GM15510 (cell line): Measurements from ENCODE around the gene P3H3.
A peak's percentile ranks its signal among the peaks of the same experiment; 100 is the strongest.

Experiments used
- POLR2A ChIP-seq: IDR thresholded peaks from 3 replicates; pipeline ENCODE4 v1.6.1; 2011; ENCODE audit warnings: borderline replicate concordance; ENCODE audit not compliant: insufficient read length; ENCODE audit errors: extremely low read depth

P3H3 gene

DNA sequence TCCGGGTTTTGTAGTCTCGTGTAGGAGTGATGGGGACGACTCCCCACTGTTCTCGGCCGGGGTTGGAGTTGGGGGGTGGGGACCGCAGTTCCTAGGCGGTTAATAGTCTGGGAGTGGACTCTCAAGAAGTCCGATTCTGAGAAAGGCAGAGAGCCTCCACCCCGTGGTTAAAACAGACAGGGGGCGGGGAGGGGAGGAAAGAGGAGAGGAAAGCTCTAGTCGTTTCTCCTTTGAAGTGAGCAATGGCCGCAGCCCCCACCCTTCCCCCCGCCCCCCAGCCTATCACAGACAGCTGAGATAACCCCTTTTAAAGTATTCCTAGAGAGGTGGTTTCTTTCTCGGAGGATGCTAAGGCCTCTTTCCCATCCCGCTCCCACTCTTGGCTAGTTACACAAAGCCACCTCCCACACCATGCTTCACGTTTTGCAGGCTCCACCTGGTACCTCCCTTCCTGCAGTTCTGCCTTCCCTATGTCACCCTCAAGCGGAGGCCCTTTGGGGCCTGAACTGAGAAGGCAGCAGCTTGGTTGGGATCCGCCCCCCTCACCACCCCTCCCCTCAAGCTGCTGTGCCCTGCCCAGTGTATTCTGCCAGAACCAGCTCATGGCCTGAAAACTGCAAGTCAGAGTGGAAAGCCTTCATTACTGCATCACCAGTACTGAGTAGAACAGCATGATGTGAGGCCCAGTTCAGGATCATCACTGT, 24.6 kb downstream of the P3H3 start:
- TF ChIP-seq POLR2A, result no peak

DNA sequence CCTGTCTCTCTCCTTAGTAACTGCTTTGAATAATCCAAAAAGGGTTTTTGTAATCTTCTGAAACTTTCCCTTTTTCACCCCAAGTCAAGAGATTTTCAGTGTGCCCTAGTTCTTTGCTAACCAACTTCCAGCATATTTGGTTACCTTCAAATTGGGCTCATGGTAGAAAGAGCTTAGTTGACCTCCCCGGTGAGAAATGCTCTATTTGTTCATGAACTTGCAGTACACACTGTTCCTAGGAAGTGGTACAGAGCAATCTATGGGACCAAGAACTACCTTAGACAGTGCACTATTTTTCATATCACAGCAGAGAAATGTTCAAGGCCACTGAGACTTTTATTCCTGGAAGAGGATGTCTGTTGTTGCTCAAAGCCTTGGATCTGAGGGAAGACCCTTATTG, 25.4 kb downstream of the P3H3 start:
- TF ChIP-seq POLR2A, result no peak

- TF ChIP-seq POLR2A, result no peak
Observed at GRCh38 chr12:6854036-6854435, 25.8 kb downstream of the P3H3 start.

DNA sequence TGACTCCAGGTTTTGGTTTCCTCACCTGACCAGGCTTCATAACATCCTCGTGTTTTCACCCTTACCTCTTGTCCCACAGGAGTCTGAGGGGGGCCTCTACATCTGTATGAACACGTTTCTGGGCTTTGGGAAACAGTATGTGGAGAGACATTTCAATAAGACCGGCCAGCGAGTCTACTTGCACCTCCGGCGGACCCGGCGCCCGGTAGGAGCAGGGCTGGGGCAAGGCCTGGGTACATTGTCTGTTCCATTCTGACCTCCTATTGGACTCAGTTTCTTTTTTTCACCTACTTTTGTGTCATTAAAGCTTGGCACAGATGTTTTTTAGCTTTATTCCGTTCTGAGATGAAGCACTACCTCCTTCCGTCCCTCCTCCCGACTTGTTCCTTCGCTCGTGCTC, 27.1 kb downstream of the P3H3 start:
- TF ChIP-seq POLR2A, result no peak

DNA sequence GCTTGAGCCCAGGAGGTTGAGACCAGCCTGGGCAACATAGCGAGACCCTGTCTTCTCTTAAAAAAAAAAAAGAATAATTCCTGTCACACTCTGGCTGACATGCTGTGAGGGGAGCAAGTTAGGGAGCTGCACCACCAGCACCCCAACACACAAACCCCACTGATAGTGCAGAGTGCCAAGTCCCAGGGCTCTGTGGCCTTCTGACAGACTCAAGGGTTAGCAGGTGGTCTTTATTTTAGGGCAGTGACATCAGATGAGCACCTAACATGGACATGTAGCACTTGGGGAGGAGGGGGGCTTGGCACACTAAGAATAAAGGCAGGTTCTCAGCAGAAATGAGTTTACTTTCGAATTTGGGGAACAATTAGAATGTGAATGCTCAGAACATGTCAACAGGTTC, 30.6 kb downstream of the P3H3 start:
- TF ChIP-seq POLR2A, result no peak

DNA sequence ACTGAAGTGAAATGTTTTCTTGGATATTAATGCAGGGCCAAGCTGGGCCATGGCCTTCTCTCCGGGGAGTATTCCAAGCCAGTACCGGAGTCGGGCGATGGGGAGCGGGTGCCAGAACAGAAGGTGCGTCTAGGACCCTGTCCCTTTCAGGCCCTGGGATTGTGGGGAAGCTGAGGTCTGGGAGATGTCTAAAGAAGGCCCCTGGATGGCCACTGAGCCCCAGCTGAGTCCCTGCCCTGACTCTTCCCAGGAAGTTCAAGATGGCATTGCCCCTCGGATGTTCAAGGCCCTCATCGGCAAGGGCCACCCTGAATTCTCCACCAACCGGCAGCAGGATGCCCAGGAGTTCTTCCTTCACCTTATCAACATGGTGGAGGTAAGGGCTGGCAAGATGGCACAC, 31.9 kb downstream of the P3H3 start:
- TF ChIP-seq POLR2A, result no peak

DNA sequence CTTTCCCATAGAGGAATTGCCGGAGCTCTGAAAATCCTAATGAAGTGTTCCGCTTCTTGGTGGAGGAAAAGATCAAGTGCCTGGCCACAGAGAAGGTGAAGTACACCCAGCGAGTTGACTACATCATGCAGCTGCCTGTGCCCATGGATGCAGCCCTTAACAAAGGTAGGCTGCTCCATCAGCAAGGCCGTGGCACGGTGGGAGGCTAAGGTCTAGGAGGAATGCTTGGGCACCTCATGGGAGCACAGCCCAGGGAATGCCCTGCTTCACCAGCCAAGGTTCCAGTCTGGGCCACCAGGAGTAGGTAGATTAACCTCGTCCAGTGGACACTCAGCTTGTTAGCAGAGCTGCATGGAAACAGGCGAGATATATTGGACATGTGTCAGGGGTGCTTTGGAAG, 32.7 kb downstream of the P3H3 start:
- TF ChIP-seq POLR2A, result no peak

- TF ChIP-seq POLR2A, result no peak
Observed at GRCh38 chr12:6861391-6861790, 33.2 kb downstream of the P3H3 start.

DNA sequence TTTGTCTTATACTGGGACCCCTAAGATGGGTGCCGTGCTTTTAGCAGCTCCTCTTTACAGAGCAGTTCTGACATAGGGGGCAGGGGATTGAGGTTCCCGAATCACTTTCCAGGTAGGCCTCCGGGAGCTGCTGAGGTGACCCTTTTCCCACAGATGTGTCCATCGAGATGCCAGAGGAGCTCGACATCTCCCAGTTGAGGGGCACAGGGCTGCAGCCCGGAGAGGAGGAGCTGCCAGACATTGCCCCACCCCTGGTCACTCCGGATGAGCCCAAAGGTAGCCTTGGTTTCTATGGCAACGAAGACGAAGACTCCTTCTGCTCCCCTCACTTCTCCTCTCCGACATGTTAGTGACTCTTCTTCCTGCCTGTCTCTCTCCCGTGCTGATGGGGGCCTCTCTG, 34.8 kb downstream of the P3H3 start:
- TF ChIP-seq POLR2A, result no peak

GRCh38 chr12:6863586-6864321, 35.5 kb downstream of the P3H3 start:
- TF ChIP-seq POLR2A, result no peak

DNA sequence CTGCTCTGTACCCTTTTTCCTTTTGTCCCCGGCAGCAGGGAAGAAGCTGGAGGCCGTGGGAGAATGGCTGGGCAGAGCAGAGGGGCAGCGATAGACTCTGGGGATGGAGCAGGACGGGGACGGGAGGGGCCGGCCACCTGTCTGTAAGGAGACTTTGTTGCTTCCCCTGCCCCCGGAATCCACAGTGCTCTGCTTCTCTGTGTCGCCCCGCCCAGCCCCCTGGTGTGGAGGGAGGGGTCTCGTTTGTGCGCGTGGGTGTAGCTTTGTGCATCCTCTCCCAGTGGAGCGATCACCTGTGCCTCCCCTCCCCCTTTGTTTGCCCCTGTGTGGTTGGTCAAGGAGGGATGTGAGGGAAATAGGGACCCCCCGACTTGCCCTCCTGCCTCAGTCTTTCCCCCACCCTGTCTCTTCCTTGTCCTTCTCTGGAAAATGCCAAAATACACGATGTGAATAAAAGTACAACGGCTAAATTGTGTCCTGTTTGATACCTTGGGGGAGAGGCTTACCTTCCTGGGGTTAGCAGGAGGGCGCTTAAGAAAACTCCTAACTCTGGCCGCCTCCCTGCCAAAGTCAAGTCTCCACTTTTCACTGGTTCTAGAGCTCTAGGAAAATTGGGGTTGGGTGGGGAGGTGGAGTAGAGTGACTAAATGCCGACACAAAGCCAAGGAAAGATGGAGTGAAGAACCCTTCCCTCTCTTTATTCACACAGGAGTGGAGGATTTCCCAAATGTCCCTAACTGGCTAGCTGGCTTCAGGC, 38.1 kb downstream of the P3H3 start:
- TF ChIP-seq POLR2A, result no peak

- TF ChIP-seq POLR2A, result no peak
Observed at GRCh38 chr12:6866920-6867412, 38.8 kb downstream of the P3H3 start.

- peak; percentile 98 for TF ChIP-seq POLR2A
Observed at GRCh38 chr12:6867413-6868210, 39.4 kb downstream of the P3H3 start, which contains the start of gene TPI1. TSS of gene TPI1 (plus strand) at chr12:6867531. CDS start at chr12:6867567, 36 bp downstream.
